Endothelial cell (in vitro differentiated cells): ENCODE data around the gene OLFML3. TPM values are rescaled to one million over a fixed set of nuclear protein-coding genes. Genes with fewer than 3 reads are reported as not detected.

Source experiments
- DNase-seq: peaks from one replicate; pipeline ENCODE4 v3.0.0; 2021; ENCODE audit warnings: low spot score
- H3K27ac Mint-ChIP-seq: one replicate; pipeline ENCODE4 v1.8.0; 2021; ENCODE audit warnings: mixed read lengths, inconsistent platforms; ENCODE audit not compliant: unreplicated experiment
- H3K27me3 Mint-ChIP-seq: one replicate; pipeline ENCODE4 v1.8.0; 2021; ENCODE audit warnings: mild to moderate bottlenecking, moderate library complexity, mixed read lengths, inconsistent platforms; ENCODE audit not compliant: unreplicated experiment
- H3K36me3 Mint-ChIP-seq: one replicate; pipeline ENCODE4 v1.8.0; 2021; ENCODE audit warnings: mild to moderate bottlenecking, low read depth, mixed read lengths, inconsistent platforms; ENCODE audit not compliant: unreplicated experiment
- H3K4me1 Mint-ChIP-seq: one replicate; pipeline ENCODE4 v1.8.0; 2021; ENCODE audit warnings: mild to moderate bottlenecking, mixed read lengths, inconsistent platforms; ENCODE audit not compliant: unreplicated experiment
- H3K4me3 Mint-ChIP-seq: one replicate; pipeline ENCODE4 v1.8.0; 2021; ENCODE audit warnings: mild to moderate bottlenecking, mixed read lengths, inconsistent platforms; ENCODE audit not compliant: unreplicated experiment
- H3K9me3 Mint-ChIP-seq: one replicate; pipeline ENCODE4 v1.8.0; 2021; ENCODE audit warnings: mixed read lengths, inconsistent platforms; ENCODE audit not compliant: unreplicated experiment
- CTCF ChIP-seq: fragments of 200-600 bp; sonication (generic); IDR thresholded peaks from one replicate; pipeline ENCODE4 v1.5.0; 2021; ENCODE audit warnings: antibody characterized with exemption; ENCODE audit not compliant: unreplicated experiment
- total RNA-seq: library from RNA; stranded (reverse); fragmentation: NEBNext Ultra II Directional; extraction: Animal tissue kit (Norgen Biotek cat#: 25700); gene quantifications from one replicate; pipeline ENCODE4 v1.2.1, GENCODE V29; 2021; ENCODE audit not compliant: unreplicated experiment

The OLFML3 gene
- total RNA-seq, 1 donor from 2014 or later, result 130 TPM

- Mint-ChIP-seq H3K36me3 (no peaks in the 10 kb centered on the region), H3K27ac (no peak overlapping the region), H3K9me3 (no peaks in the 10 kb centered on the region), H3K4me1 (peaks cover 42% of the 10 kb centered on the region), H3K4me3 (no peak overlapping the region), H3K27me3 (peaks cover 13% of the 10 kb centered on the region)
- TF ChIP-seq CTCF, result no peak
- DNase-seq, result no peak
Observed at GRCh38 chr1:113934006-113934405, 45.3 kb upstream of the OLFML3 start.

- DNase-seq, result no peak
- no peak overlapping the region for H3K27ac Mint-ChIP-seq
- H3K9me3 Mint-ChIP-seq, result no peaks in the 10 kb centered on the region
- peaks cover 42% of the 10 kb centered on the region for H3K4me1 Mint-ChIP-seq
- no peaks in the 10 kb centered on the region for H3K36me3 Mint-ChIP-seq
- peaks cover 10% of the 10 kb centered on the region for H3K27me3 Mint-ChIP-seq
- no peak for TF ChIP-seq CTCF
- H3K4me3 Mint-ChIP-seq, result no peak overlapping the region
Observed at GRCh38 chr1:113934511-113935055, 44.7 kb upstream of the OLFML3 start.

GRCh38 chr1:113935176-113935575 is 44.1 kb upstream of the OLFML3 start:
- Mint-ChIP-seq H3K27ac (no peak overlapping the region), H3K4me3 (no peak overlapping the region), H3K36me3 (no peaks in the 10 kb centered on the region), H3K9me3 (no peaks in the 10 kb centered on the region), H3K27me3 (peaks cover 8% of the 10 kb centered on the region), H3K4me1 (peaks cover 40% of the 10 kb centered on the region)
- TF ChIP-seq CTCF, result no peak
- no peak for DNase-seq

- DNase-seq, result no peak
- TF ChIP-seq CTCF, result no peak
- no peak overlapping the region for H3K4me3 Mint-ChIP-seq
- H3K27me3 Mint-ChIP-seq, result peaks cover under 1% of the 10 kb centered on the region
- H3K9me3 Mint-ChIP-seq, result no peaks in the 10 kb centered on the region
- peaks cover 32% of the 10 kb centered on the region for H3K4me1 Mint-ChIP-seq
- H3K27ac Mint-ChIP-seq, result no peak overlapping the region
- H3K36me3 Mint-ChIP-seq, result peaks cover 4% of the 10 kb centered on the region
Observed at GRCh38 chr1:113935970-113936369, 43.3 kb upstream of the OLFML3 start.

GRCh38 chr1:113937146-113937545 is 42.1 kb upstream of the OLFML3 start:
- DNase-seq, result no peak
- H3K27ac Mint-ChIP-seq, result no peak overlapping the region
- H3K27me3 Mint-ChIP-seq, result no peaks in the 10 kb centered on the region
- no peaks in the 10 kb centered on the region for H3K9me3 Mint-ChIP-seq
- peaks cover 7% of the 10 kb centered on the region for H3K36me3 Mint-ChIP-seq
- H3K4me3 Mint-ChIP-seq, result no peak overlapping the region
- TF ChIP-seq CTCF, result no peak
- peaks cover 23% of the 10 kb centered on the region for H3K4me1 Mint-ChIP-seq
